Stimulated activated CD4-positive, alpha-beta T cell treated with anti-CD3 and anti-CD28 coated beads, Interleukin-1b, Interleukin-23, amount 100 ng/mL, for 24 hours (primary cell): ENCODE data around the gene KCNMA1.

ENCODE experiments used
- DNase-seq, 4 experiments: peaks; one replicate each; pipeline ENCODE4 v3.0.0-alpha.2; 2020; ENCODE audit warnings: low read depth in 4 of 4, low spot score in 1 of 4

Gene KCNMA1

DNA sequence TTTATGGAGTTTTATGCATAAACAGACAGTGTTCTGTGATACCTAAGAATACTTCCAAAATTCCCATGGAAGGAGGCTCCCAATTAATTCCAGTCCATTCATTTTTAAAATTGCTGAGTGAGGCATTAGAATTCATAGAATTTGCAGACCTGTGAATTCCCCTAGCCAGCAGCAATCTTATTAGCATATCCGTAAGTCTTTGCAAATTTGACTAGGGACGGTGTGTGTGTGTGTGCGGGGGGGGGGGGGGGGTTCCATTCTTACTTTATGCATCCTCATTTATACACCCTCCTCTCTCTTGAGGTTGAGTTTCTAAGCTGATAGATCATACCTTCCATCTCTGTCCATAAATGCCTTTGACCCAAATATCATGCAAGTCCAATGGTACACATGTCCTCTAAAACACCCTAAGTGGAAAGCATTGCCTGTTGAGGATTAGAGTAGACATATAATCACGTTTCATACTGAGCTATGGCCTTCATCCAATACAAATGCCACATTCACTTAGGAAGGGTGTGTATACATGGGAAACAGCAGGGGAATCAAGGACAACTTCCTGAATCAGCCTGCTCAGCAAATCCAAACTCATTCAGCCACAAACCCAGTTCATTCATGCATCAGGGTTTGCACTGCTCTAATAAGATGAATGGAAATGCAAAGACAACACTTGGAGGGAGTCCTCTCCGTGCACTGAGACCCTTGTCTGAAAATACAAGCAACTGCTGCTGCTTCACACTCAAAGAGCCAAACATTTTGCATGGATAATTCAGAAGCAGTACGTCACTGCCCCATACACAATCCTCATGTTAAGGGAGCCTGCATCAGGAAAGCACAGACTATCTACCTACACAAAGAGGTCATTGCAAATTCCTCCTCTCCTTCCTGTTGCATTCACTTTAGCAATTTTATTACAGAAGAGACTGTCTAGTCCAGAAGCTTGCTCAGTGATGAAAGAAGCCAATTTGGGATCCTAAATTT lies 350.8 kb downstream of the KCNMA1 start:
- DNase-seq: no peak

DNA sequence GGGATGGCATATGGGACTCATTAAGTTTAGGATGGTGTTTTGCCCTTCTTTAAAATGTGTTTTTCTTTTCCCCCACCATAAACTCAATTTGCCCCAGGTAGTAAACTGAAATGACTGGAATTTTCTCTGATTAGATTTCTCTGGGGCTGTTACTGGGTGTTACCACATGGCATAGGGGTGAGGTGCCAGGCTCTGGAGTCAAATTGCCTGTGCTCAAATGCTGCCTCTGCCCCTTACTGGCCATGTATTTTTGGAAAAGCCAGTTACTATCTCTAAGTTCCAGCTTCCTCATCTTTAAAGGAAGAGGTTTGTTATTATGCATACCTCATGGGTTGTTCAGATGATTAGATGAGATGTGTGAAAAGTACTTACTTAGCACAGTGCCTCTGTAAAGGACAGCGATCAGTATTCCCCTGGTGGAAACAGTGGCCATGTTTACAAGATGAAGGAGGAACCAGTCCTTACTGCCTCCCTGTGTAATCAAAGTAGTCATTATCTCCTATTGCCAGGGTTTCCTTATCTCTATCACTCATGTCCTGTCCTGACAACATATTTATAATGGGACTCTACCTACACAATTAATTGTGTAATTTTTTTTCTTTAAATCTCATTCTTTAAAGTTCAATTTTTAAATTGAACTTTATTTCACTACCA lies 352.0 kb downstream of the KCNMA1 start:
- no peak for DNase-seq

DNA sequence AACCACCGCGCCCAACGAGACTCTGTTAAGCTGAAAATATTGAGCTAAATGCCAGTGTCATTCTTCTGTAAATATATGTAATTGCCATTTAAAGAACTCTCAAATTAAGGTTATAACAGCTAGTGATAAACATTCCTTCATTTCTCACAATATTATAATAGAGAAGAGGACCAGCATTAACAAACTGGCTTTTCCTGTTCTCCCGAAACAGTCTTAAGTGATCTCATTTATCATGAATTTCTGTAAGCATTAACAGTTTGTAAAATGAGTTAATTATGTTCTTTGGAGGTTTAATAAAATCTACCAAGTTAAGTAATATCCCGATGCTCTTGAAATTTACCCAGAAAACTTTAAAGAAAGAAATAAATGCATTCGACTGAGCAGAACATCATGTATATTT lies 352.8 kb downstream of the KCNMA1 start:
- DNase-seq: no peak

DNA sequence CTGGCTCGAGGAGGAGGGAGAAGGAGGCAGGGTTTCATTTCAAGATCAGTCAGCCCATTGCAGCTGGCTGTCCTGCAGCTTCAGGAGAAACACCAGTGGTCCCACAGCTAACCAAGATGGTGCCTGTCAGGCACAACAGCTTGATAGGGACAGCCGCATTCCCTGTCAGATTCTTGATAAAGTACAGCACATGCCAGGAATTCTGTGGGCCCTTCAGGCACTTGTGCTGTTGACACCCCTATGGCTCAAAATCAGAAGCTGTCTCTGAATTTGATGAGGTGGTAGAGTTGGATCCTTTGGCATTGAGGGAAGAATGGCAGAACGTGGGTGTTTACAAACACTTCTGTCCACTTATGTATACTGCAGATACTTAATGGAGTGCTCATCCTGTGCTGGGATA lies 354.3 kb downstream of the KCNMA1 start:
- DNase-seq: no peak

DNA sequence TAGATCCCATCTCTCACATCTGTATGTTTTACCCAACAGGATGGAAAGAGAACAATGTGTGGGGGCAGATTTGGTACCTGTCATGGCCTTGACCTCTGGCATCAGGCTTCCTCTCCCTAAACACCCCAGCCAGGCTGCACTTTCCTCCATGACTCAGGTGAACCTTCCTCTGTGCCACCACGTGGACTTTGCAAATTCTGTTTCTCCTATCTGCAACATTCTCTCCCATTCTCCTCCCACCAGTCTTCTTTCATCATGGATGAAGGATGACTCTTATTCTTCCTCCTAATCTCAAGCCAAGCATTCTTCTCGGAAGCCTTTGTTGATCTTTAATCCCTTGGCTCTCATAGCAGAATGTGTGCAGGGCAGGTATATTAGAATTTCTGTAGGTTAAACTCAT lies 355.4 kb downstream of the KCNMA1 start:
- DNase-seq: no peak

DNA sequence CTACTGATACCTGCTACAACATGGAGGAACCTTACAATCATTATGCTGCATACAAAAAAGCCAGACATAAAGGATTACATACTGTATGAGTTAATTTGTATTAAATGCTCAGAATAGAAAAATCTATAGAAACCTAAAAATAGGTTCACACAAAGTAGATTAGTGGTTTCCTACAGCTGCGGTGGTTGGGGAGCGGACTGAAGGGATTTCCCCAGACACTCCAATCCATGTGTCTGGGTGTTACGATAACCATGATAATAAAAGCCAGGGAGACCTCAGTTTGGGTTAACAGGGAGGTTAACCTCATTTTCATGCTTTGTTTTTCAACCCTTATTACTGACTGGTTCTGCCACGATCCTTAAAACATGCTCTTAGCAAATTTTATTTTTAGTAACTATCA lies 355.9 kb downstream of the KCNMA1 start:
- DNase-seq: no peak

DNA sequence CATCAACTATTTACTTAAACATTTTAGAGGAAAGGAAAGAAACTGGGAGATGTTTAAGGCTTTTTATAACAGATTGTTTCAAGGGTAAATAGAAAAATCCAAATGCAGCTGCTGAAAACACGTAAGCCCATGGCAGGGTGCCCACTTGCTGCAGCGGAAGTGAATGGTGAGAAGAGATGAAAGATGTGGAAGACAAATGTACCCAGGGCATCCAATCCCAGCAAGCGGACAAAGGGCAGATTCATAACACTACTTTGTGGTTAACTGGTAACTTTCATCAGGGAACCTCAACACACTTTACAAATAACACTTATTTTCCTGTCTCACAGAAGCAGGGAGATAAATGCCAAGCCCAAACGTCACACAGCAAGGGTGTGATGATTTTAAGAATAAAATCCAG lies 358.4 kb downstream of the KCNMA1 start:
- no peak for DNase-seq

DNA sequence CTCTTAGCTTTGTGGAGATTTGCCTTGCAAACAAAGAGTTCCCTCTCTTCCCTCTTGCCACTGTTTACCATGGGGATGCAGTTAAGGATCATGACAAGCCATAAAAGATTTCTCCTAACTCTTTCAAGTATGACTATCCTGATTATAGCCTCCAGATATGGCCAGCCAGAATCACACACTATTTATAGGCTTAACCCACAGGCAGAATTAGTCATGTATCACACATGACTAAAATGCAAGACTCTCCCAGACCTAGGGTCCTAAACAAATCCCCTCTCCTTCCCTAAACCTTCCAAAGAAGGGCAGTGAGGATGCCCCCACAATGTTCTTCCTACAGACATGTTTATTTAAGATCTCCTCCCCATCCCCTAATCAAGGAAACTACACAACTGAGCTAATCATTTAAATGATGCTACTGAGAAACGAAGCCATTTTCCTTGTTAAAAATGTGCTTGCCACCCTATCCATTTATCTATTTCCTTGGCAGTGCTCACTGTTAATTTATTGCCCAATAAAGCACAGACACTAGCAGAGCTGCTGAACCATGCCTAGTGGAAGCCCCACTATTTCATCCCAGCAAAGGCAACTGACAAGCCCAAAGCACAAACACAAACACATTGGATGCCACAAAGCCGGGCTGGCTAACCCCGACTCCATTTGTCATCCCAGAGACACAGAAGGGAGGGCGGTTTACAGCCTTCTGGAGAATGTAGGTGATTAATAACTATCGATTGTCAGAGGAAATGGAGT lies 363.4 kb downstream of the KCNMA1 start:
- DNase-seq: no peak

DNA sequence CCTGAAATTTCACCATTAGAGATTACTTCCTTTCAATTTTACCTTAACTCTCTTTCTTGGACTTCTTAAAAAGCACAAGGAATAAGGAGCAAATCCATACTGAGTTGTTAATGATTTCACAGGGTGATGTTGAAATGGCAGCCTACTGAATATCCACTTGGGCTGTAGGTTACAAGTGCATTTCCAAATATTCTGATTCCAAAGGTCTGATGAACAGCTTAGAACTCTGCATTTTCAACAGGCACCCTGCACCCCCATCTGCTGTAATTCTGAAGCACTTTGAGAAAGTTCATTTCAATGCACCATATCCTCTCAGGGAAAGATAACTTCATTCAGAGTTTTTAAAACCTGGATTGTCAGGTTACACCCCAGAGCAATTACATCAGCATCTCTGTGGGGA lies 368.4 kb downstream of the KCNMA1 start:
- no peak for DNase-seq

DNA sequence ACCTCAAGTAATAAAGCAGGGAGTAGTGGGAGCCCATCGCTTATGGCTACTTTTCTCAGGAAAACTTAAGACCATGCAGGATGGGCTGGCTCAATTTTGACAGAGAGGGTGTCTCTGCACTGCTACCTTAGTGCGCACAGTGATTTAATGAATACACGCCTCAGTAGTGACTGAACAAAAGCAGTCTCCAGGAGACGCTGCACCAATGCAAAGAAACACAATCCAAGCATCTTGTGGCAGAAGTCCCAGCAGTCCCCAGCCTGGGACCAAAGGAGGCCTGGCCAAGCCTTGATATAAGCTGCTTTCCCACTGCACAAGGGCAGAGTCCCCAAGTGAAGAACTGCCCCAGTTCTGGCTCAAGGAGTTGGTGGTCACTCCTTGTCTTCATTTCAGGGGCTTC lies 368.9 kb downstream of the KCNMA1 start:
- DNase-seq: no peak

DNA sequence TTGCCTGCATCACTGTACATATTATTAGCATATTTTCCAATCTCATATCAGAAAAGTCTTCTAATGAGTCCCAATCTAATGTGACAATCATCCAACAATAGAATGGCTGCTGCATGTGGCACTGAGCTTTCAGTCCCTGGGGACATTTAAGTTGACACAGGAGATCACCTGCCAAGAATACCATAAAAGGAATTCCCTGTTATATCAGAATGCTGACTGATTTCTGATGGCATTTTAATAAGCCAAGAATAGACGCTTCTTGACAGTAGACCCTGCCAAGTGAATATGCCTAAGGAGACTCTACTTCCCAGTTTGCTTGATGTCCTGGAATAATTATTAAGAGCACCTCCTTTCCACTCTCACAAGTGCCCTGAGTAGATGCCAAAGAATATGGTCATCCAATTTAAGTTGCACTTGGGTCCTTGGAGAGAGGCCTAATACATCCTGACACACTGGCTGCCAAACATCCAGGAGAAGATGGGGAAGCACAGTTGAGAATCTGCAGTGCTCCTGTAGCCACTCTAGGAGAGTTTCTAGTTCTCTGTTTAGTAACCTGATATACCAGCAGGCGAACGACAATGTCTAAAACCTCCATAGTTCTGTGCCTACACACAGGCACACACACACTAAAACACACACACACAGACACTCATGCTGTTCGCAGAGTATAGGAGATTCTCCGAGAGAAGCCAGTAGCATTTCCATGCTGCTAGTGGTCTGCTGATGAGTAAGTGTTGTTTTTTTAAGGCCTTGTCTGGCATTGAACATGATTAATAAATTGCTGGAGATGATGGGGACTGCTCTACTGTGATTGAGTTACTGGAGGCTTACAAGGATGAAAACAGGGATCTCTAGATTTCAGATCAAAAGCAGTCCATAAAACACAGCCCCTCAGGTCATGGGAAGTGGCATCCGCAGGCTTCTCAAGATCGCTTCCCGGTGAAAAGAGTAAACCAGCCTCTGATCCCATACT lies 369.6 kb downstream of the KCNMA1 start:
- DNase-seq: no peak

DNA sequence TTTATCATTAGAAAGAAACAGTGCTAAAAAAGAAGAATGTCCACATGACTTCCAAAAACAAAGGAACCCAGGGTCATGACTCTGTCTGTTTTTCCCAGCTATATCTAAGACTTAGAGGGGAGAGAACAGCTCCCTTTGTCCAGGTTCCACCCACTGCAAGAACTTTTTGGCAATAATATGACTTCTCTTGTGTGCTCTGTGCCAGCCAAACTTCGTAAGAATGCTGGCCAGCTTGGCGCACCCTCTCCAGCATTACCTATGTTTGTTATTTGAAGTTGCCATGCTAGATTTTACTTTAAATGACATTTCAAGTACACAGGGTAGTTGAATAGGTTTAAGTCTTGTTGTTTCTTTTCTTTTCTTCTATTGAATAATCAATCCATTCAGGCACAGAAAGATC lies 371.4 kb downstream of the KCNMA1 start:
- DNase-seq: no peak

DNA sequence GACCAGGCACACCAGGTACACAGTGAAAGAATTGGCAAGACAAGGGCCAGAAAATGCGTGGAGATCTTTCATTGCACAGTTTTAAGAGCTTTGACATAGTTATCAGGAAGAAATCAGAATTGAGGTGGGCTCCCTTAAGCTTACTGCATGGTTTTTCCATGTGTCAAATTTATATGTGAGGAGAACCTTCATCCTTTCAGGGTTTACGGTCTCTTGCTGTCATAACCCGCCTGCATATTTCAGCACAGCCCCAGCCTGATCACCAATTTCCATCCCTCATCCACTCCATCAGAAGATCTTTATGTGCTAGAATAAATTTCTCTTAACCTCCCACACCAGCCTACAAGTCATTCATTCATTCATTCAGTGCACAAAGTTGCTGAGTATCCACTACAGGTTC lies 373.1 kb downstream of the KCNMA1 start:
- no peak for DNase-seq

DNA sequence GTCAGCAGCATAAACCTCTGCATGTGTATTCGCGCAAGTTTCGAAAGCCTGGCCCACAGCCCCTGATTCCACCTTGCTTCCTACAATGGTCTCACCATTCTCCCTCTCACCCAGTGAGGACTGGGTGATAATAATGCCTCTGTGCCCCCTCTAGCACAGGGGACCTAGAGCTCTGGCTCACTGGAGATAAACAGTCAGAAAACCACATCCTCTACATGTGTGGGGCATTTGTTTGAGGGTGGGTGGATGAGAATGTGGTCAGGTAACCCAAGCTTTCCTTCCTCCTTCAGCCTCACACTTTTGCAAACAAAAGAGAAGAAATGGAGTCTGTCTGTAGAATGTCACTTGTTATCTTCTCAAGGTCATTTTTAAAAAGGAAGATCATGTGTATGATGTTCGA lies 373.5 kb downstream of the KCNMA1 start:
- no peak for DNase-seq

DNA sequence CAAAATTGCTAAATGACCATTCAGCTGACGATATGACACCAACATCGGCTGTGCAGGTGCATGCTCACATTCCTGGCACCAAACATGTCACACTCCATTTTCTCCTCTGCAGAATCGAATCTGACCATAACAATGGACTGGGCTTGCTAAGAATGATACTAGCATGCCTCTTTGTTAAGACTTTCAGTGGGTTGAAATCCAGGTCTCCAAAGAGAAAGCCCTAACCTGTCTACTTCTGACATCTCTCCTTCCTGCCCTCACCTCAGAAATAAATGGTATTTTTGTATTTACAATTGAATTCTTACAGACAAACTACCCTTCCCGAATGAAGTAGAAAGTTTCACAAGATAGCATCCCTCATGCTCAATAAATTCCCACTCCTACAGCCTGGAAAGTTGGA lies 373.9 kb downstream of the KCNMA1 start:
- no peak for DNase-seq

DNA sequence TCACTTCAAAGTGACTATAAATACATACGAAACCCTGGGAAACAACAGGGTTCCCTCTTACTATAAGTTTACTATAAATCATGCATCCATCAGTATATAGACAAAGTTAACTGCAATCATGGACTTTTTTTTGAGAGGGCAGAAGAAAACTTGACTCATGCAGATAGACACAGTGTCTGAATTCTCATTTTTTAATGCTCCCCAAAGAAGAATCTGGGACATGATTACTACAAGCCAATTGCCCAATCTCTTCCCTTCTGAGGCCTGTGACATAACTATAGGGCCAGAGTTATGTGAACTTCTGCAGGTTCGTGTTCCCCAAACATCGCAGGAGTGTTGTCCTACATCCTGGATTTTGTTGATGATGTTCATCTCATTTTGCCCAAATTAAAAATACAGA lies 376.5 kb downstream of the KCNMA1 start:
- DNase-seq: no peak

DNA sequence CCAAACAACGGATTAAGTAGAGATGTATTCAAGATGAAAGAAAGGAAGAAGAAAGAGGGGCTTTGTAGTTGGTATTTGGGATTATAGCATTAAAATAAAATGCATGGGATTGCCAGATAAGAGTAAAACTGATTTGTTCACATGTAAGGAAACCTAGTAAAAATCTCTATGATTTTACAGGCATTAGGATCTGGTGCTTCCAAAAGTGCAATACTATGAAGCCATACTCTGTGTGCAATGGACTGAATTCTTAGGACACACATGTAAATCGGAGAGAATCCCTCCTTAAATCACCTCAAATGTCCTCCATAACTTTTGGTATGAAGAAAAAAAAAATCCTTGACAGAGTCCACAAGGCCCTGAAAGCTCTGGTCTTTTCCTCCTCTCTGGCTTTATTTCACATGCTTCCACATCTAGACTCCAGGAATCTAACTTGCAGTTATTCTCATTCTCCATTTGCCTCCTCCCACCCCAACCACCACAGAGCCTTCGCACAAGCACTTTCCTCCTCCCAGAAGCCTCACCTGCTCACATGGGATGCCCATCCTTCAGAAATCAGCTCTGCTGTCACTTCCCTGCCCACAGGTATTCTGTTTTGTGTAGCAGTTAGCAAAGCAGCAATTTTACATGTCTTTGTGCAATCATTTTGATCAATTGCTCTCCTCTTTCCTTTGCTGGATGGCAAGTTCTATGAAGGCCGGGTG lies 378.3 kb downstream of the KCNMA1 start:
- no peak for DNase-seq

DNA sequence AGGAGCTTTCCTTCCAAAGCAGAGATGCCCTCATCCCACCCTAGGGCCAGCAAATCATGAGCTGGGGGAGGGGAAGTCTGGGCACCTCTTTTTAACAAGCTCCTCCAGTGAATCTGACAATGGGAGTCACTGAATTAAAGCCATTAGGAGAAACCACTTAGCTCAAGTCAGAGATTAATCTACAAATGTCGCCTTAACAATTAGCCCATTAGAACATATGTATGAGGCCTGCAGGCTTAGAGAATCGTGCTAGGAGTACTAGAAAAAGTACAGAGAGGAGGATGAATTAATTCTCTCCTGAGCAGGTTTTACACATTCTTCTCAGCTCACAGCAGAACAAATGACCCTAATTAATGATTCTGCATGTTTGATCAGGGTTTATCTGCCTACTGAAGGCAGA lies 381.3 kb downstream of the KCNMA1 start:
- no peak for DNase-seq

DNA sequence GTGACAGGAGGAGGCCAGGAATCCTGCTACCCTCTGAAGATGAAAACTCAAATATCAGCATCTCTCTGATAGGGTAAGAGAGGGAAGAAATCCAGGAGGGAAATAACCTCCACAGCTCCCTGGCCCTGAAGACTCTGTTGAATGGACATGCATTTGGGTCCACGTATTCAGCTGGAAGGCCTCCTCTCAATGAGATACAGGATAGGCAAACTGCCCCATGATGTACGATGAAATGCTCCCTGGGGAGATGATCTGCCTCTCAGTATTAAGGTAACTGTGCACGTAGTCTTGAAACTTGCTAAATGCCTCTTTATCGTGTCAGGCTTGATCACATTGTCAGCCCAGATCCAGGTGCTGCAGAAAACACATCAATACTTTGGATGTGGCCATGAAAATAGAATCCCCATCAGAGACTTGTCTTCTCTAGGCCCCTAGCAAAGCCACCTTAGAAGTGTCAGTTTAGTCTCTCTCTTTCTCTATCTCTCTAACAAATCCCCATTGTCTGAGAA lies 384.0 kb downstream of the KCNMA1 start:
- DNase-seq: no peak

DNA sequence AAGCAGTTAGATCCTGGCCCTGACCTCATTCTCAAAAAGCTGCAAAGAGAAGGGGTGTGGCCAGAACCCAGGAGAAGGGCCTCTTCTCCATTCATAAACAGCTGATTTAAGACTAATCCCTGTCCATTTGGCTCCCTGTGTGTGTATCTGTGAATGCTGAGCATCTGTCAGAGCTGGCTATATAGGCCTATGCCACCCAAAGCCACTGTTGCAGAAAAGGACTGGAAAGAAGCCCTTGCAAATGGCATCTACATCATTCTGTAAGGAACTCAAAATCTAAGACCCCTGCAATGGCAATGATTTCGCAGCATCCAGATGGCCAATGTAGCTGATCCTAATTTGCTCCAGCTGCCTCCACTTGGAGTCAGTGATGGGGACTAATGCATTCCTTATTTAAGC lies 384.5 kb downstream of the KCNMA1 start:
- DNase-seq: no peak
